MCF 10A (cell line): Measurements from ENCODE around the gene VPS4A. TPM values are rescaled to one million over a fixed set of nuclear protein-coding genes. Genes with fewer than 3 reads are reported as not detected.
"Not testable (repeated sequence)": the region's sequence is repeated elsewhere in the genome, so short reads cannot be mapped to it uniquely, and the experiment has no call there.

ENCODE experiments used
- BruUV-seq: library from RNA; stranded (reverse); fragments of 400-500 nt; replicated peaks from 2 replicates; lab custom pipeline; 2021; lab: Mats Ljungman, UMichigan
- CTCF ChIA-PET: fragments of 300-600 bp; sonication (Branson Sonifier 250); formaldehyde crosslinking; extraction: SDS; loops from one replicate; lab custom pipeline; 2021; ENCODE audit warnings: antibody characterized with exemption, inconsistent platforms; lab: Yijun Ruan, JAX
- POLR2A ChIA-PET: fragments of 300-600, 350-650 bp; sonication (Branson Sonifier 250); formaldehyde crosslinking; extraction: SDS; loops from one replicate; lab custom pipeline; 2020; ENCODE audit warnings: antibody characterized with exemption, inconsistent platforms; lab: Yijun Ruan, JAX
- DNase-seq: peaks from one replicate; pipeline ENCODE4 v3.0.0-alpha.2; 2018; ENCODE audit not compliant: unreplicated experiment
- H3K27ac Mint-ChIP-seq: one replicate; pipeline ENCODE4 v1.8.0; 2022; ENCODE audit warnings: mild to moderate bottlenecking, low read depth, mixed read lengths; ENCODE audit not compliant: unreplicated experiment
- H3K27me3 Mint-ChIP-seq: one replicate; pipeline ENCODE4 v1.8.0; 2022; ENCODE audit warnings: mixed read lengths; ENCODE audit not compliant: insufficient read depth, unreplicated experiment
- H3K36me3 Mint-ChIP-seq: one replicate; pipeline ENCODE4 v1.8.0; 2022; ENCODE audit warnings: mild to moderate bottlenecking, moderate library complexity, mixed read lengths; ENCODE audit not compliant: insufficient read depth, unreplicated experiment
- H3K4me1 Mint-ChIP-seq: one replicate; pipeline ENCODE4 v1.8.0; 2022; ENCODE audit warnings: mixed read lengths; ENCODE audit not compliant: insufficient read depth, unreplicated experiment
- H3K4me3 Mint-ChIP-seq: one replicate; pipeline ENCODE4 v1.8.0; 2022; ENCODE audit warnings: mild to moderate bottlenecking, moderate library complexity, mixed read lengths; ENCODE audit not compliant: unreplicated experiment
- H3K9me3 Mint-ChIP-seq: one replicate; pipeline ENCODE4 v1.8.0; 2022; ENCODE audit warnings: mixed read lengths; ENCODE audit not compliant: unreplicated experiment
- CTCF ChIP-seq: fragments of 200-600 bp; IDR thresholded peaks from one replicate; pipeline ENCODE4 v1.8.0; 2022; ENCODE audit warnings: antibody characterized with exemption, mild to moderate bottlenecking; ENCODE audit not compliant: unreplicated experiment
- intact Hi-C: fragments of 100-400 bp; cut with micrococcal nuclease; formaldehyde crosslinking; loops from 2 replicates; pipeline ENCODE4 v1.14.1; 2022
- total RNA-seq: library from RNA; stranded (reverse); gene quantifications from 2 replicates; pipeline ENCODE4 v1.2.3, GENCODE V29; 2022

Gene VPS4A
- total RNA-seq, 1 experiment from 2014 or later: 38.6 TPM

GRCh38 chr16:69294051-69294450 is 17.1 kb upstream of the VPS4A start:
- Mint-ChIP-seq H3K27ac (no peak overlapping the region), H3K36me3 (peaks cover 21% of the 10 kb centered on the region), H3K9me3 (no peaks in the 10 kb centered on the region), H3K27me3 (no peaks in the 10 kb centered on the region), H3K4me1 (peaks cover 6% of the 10 kb centered on the region), H3K4me3 (no peak overlapping the region)
- BruUV-seq: no TSS peak
- DNase-seq: no peak
- CTCF ChIA-PET: no interaction called here
- intact Hi-C loops: no loop called here
- no peak for TF ChIP-seq CTCF
- POLR2A ChIA-PET: interaction anchor here (0.8 kb wide), 1 partner anchor 9 kb away, joined by 3 read pairs; no protein-coding TSS in a partner anchor

- ChIA-PET CTCF (interaction anchor here (0.6 to 1.5 kb wide), 5 partner anchors 10 to 1767 kb away, joined by 3 to 7 read pairs (median 5); no protein-coding TSS in a partner anchor), POLR2A (interaction anchor here (0.6 to 1.7 kb wide), 2 partner anchors 13 to 757 kb away, joined by 3 to 4 read pairs; partner anchors contain the start of gene ZFP90)
- H3K4me3 Mint-ChIP-seq, H3K27me3 Mint-ChIP-seq, DNase-seq, H3K27ac Mint-ChIP-seq, H3K4me1 Mint-ChIP-seq, intact Hi-C loops, H3K9me3 Mint-ChIP-seq, BruUV-seq: not testable (repeated sequence)
- H3K36me3 Mint-ChIP-seq: peaks cover 37% of the 10 kb centered on the region
These were observed 14.4 kb upstream of the VPS4A start for GRCh38 chr16:69296771-69297170.

- DNase-seq: no peak
- no peak overlapping the region for H3K27ac Mint-ChIP-seq
- H3K4me3 Mint-ChIP-seq: no peak overlapping the region
- peaks cover 45% of the 10 kb centered on the region for H3K36me3 Mint-ChIP-seq
- TF ChIP-seq CTCF: no peak
- no TSS peak for BruUV-seq
- POLR2A ChIA-PET: no interaction called here
- H3K27me3 Mint-ChIP-seq: no peaks in the 10 kb centered on the region
- H3K4me1 Mint-ChIP-seq: peaks cover 4% of the 10 kb centered on the region
- H3K9me3 Mint-ChIP-seq: no peaks in the 10 kb centered on the region
- intact Hi-C loops: no loop called here
- CTCF ChIA-PET: no interaction called here
These were observed 12.9 kb upstream of the VPS4A start for GRCh38 chr16:69298261-69298660.

- Mint-ChIP-seq H3K27ac (no peak overlapping the region), H3K9me3 (no peaks in the 10 kb centered on the region), H3K4me1 (no peaks in the 10 kb centered on the region), H3K36me3 (peaks cover 52% of the 10 kb centered on the region), H3K4me3 (no peak overlapping the region), H3K27me3 (no peaks in the 10 kb centered on the region)
- POLR2A ChIA-PET: interaction anchor here (0.6 kb wide), 1 partner anchor 67 kb away, joined by 4 read pairs; no protein-coding TSS in a partner anchor
- BruUV-seq: no TSS peak
- TF ChIP-seq CTCF: no peak
- intact Hi-C loops: no loop called here
- CTCF ChIA-PET: interaction anchor here (1.3 to 2.6 kb wide), 2 partner anchors 9 to 13 kb away, joined by 4 to 12 read pairs; no protein-coding TSS in a partner anchor
- DNase-seq: no peak
These were observed 10.0 kb upstream of the VPS4A start for GRCh38 chr16:69301187-69301586.
